BJ (cell line): ENCODE measurements around the gene ERBB4. TPM values are rescaled to one million over a fixed set of nuclear protein-coding genes. Genes with fewer than 3 reads are reported as not detected.

Experiments
- CTCF ChIA-PET: fragments of 350-600 bp; formaldehyde crosslinking; extraction: SDS; loops from one replicate; lab custom pipeline; 2021; ENCODE audit warnings: antibody characterized with exemption, inconsistent platforms; lab: Yijun Ruan, JAX
- POLR2A ChIA-PET: fragments of 300-600 bp; sonication (Branson Sonifier 250); formaldehyde crosslinking; extraction: SDS; loops from one replicate; lab custom pipeline; 2021; ENCODE audit warnings: antibody characterized with exemption; lab: Charles Lee
- DNase-seq: peaks from one replicate; pipeline ENCODE4 v3.0.0-alpha.2; 2011; ENCODE audit warnings: low read depth
- H3K27me3 ChIP-seq: 2 replicates; pipeline ENCODE4 v1.6.0; 2011; ENCODE audit warnings: low read length; ENCODE audit not compliant: control insufficient read depth, insufficient read depth
- H3K36me3 ChIP-seq: 2 replicates; pipeline ENCODE4 v1.5.1; 2011; ENCODE audit warnings: low read length; ENCODE audit not compliant: control insufficient read depth, insufficient read depth
- H3K4me3 ChIP-seq: 2 replicates; pipeline ENCODE4 v1.5.1; 2011; ENCODE audit warnings: low read depth, mild to moderate bottlenecking, control low read depth, low read length
- polyA plus RNA-seq: library from polyadenylated mRNA; depleted of rRNA; stranded (reverse); fragments of >200 nt; gene quantifications from 2 replicates; pipeline ENCODE4 v1.2.3, GENCODE V29; 2011
- TF ChIP-seq, protein P1 (sequence below): IDR thresholded peaks from 2 replicates; pipeline ENCODE4 v1.5.1; 2011; ENCODE audit warnings: low read depth, mild to moderate bottlenecking, control low read depth, inconsistent platforms, low read length, moderate library complexity; ENCODE audit not compliant: insufficient read depth

ERBB4 gene
- polyA plus RNA-seq, 1 experiment, result not detected

DNA sequence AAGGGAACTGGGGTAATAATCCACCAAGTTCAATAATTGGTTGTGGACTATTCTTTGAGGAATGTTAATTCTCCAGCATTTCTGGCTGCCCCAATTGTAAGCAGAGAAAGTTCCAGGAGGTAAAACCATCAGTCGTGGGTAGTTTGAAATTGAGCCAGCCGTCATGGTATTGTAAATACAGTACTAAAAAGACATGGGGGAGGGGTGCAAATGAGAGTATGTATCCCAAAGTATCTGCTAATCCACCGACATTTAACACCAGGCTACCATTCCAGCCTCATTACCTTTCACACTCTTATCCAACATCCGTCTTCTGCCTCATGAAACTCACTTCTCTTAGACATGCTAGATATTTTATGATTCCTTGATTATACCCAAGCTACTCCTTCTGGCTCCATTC lies 507.9 kb downstream of the ERBB4 start:
- Histone ChIP-seq H3K4me3 (no peak overlapping the region), H3K36me3 (no peaks in the 10 kb centered on the region), H3K27me3 (peaks cover 2% of the 10 kb centered on the region; the same call in 1 of the 2 replicates)
- TF ChIP-seq, protein P1, sequence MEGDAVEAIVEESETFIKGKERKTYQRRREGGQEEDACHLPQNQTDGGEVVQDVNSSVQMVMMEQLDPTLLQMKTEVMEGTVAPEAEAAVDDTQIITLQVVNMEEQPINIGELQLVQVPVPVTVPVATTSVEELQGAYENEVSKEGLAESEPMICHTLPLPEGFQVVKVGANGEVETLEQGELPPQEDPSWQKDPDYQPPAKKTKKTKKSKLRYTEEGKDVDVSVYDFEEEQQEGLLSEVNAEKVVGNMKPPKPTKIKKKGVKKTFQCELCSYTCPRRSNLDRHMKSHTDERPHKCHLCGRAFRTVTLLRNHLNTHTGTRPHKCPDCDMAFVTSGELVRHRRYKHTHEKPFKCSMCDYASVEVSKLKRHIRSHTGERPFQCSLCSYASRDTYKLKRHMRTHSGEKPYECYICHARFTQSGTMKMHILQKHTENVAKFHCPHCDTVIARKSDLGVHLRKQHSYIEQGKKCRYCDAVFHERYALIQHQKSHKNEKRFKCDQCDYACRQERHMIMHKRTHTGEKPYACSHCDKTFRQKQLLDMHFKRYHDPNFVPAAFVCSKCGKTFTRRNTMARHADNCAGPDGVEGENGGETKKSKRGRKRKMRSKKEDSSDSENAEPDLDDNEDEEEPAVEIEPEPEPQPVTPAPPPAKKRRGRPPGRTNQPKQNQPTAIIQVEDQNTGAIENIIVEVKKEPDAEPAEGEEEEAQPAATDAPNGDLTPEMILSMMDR, result no peak
- DNase-seq, result no peak
- ChIA-PET CTCF (no interaction called here), POLR2A (no interaction called here)

GRCh38 chr2:212028798-212029394 lies 509.7 kb downstream of the ERBB4 start:
- Histone ChIP-seq H3K4me3 (no peak overlapping the region), H3K27me3 (peaks cover 2% of the 10 kb centered on the region; the same call in 1 of the 2 replicates), H3K36me3 (no peaks in the 10 kb centered on the region)
- TF ChIP-seq, protein P1, result no peak
- CTCF ChIA-PET, result no interaction called here
- DNase-seq, result no peak
- POLR2A ChIA-PET, result no interaction called here

DNA sequence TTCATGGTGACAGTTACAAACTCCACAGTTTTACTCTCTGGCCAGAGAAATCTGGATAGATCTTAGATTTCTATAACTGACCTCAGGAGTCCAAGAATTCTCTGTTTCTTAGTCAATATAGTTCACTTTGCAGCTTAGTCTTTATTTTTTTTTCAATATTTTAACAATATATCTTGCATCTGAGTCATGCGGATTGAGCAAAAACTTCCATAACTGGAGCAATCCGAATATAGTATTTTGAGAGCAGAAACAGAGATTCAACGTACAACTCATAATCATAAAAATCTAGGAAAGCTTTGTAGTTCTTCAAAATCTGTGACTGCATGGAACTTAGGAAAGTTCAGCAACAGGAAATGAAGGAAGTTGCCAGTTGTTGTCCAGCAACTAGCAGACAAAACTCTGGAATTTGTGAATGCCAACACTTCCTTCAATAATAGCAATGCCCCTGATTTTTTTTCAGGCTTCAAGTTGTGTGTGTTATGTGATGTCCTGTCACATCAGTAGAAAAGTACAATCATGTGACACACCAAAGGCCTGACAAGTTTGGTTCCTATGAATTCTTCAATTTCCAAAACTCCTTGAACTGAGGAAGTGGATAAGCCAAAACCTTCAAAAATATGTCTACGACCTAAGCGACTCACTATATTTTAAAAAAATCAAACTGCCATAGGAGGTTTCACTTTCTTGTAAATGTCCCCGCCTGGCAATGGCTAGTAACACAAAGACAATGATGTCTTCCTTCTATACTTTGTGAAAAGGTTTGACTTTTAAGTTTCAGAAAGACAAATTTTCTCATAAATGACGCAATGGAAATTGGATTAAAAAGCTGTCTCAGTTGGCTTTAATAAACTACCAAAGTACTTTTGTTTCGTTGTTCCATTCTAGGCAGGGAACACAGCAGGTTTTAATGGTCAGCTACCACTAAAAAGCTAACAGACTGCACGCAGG lies 510.6 kb downstream of the ERBB4 start:
- CTCF ChIA-PET, result no interaction called here
- Histone ChIP-seq H3K4me3 (no peak overlapping the region), H3K36me3 (no peaks in the 10 kb centered on the region), H3K27me3 (peaks cover 2% of the 10 kb centered on the region; the same call in 1 of the 2 replicates)
- POLR2A ChIA-PET, result no interaction called here
- TF ChIP-seq, protein P1, result no peak
- no peak for DNase-seq

DNA sequence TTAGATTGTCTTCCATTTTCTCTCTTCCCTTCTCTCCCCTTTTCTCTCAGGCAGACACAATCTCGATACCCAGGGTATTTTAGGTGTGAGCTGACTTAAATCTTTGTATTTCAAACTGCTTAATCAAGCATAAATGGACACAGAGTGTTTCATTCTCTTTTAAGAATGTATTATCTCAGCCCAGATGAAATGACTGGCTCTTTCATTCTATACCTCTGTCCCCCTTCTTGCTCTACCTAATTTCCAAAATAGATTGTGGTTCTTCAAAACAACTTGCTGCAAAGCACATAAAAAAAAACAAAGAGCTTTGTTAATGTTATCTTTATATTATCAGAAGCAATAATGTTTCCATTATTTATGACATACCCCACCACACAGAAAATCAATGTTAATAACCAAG lies 514.6 kb downstream of the ERBB4 start:
- CTCF ChIA-PET, result no interaction called here
- no peaks in the 10 kb centered on the region for H3K27me3 ChIP-seq
- H3K4me3 ChIP-seq, result no peak overlapping the region
- H3K36me3 ChIP-seq, result no peaks in the 10 kb centered on the region
- TF ChIP-seq, protein P1, result no peak
- no peak for DNase-seq
- POLR2A ChIA-PET, result no interaction called here

GRCh38 chr2:212022966-212023365 lies 515.6 kb downstream of the ERBB4 start:
- Histone ChIP-seq H3K36me3 (no peaks in the 10 kb centered on the region), H3K4me3 (no peak overlapping the region), H3K27me3 (no peaks in the 10 kb centered on the region)
- ChIA-PET CTCF (interaction anchor here (1.6 kb wide), 1 partner anchor 18 kb away, joined by 3 read pairs; no protein-coding TSS in a partner anchor), POLR2A (no interaction called here)
- no peak for DNase-seq
- TF ChIP-seq, protein P1, result no peak
